ENCODE measurements around the gene SLC39A2.
"Not testable (repeated sequence)": the region's sequence is repeated elsewhere in the genome, so short reads cannot be mapped to it uniquely, and the experiment has no call there.

SLC39A2 gene

GRCh38 chr14:21023817-21024584 is 24.9 kb downstream of the SLC39A2 start:
- DNase-seq (ENCODE audit: extremely low spot score, insufficient read length, low read depth) (no peak), FAIRE-seq (no peak)

GRCh38 chr14:21024585-21025370 is 25.7 kb downstream of the SLC39A2 start, which contains the start of gene NDRG2:
Gene NDRG2 (minus strand): TSS chr14:21025061. CDS start chr14:21023315, 1,746 bp downstream.
- peak; percentile 30 for DNase-seq (ENCODE audit: extremely low spot score, insufficient read length, low read depth)
- no peak for FAIRE-seq

- DNase-seq (ENCODE audit: extremely low spot score, insufficient read length, low read depth) (no peak), FAIRE-seq (no peak)
These were observed 26.5 kb downstream of the SLC39A2 start for GRCh38 chr14:21025371-21026273.

GRCh38 chr14:21026274-21026987 is 27.3 kb downstream of the SLC39A2 start:
- no peak for FAIRE-seq
- DNase-seq (ENCODE audit: extremely low spot score, insufficient read length, low read depth) = no peak

GRCh38 chr14:21026988-21027315 is 27.9 kb downstream of the SLC39A2 start:
- no peak for FAIRE-seq
- no peak for DNase-seq (ENCODE audit: extremely low spot score, insufficient read length, low read depth)

GRCh38 chr14:21029917-21030316 is 30.8 kb downstream of the SLC39A2 start, which contains the start of gene TPPP2:
Gene TPPP2 (plus strand): TSS chr14:21030217. CDS start chr14:21030582, 365 bp downstream.
- FAIRE-seq = no peak
- DNase-seq (ENCODE audit: extremely low spot score, insufficient read length, low read depth) = no peak

GRCh38 chr14:21030531-21030930 is 31.4 kb downstream of the SLC39A2 start:
- FAIRE-seq = no peak
- no peak for DNase-seq (ENCODE audit: extremely low spot score, insufficient read length, low read depth)

GRCh38 chr14:21032326-21033132 is 33.4 kb downstream of the SLC39A2 start:
- DNase-seq (ENCODE audit: extremely low spot score, insufficient read length, low read depth) = no peak
- FAIRE-seq = no peak

- DNase-seq (ENCODE audit: extremely low spot score, insufficient read length, low read depth) = no peak
- no peak for FAIRE-seq
These were observed 34.1 kb downstream of the SLC39A2 start for GRCh38 chr14:21033133-21033698.

GRCh38 chr14:21034707-21035106 is 35.6 kb downstream of the SLC39A2 start, which contains the start of gene RNASE13:
Gene RNASE13 (minus strand): TSS chr14:21034807. CDS start chr14:21034288, 519 bp downstream.
- no peak for FAIRE-seq

GRCh38 chr14:21036751-21037150 is 37.7 kb downstream of the SLC39A2 start:
- DNase-seq (ENCODE audit: extremely low spot score, insufficient read length, low read depth) (no peak), FAIRE-seq (no peak)

More at GRCh38 chr14:21034707-21035106, 35.6 kb downstream of the SLC39A2 start, which contains the start of gene RNASE13:
- DNase-seq (ENCODE audit: extremely low spot score, insufficient read length, low read depth) = no peak

GRCh38 chr14:21037156-21037555 is 38.1 kb downstream of the SLC39A2 start:
- no peak for DNase-seq (ENCODE audit: extremely low spot score, insufficient read length, low read depth)
- FAIRE-seq = no peak

GRCh38 chr14:21038441-21039422 is 39.6 kb downstream of the SLC39A2 start:
- FAIRE-seq (no peak), DNase-seq (ENCODE audit: extremely low spot score, insufficient read length, low read depth) (no peak)

- DNase-seq (ENCODE audit: extremely low spot score, insufficient read length, low read depth) = no peak
These were observed 40.7 kb downstream of the SLC39A2 start for GRCh38 chr14:21039585-21040369.

GRCh38 chr14:21040370-21040925 is 41.4 kb downstream of the SLC39A2 start:
- DNase-seq (ENCODE audit: extremely low spot score, insufficient read length, low read depth) (no peak), FAIRE-seq (no peak)

More at GRCh38 chr14:21039585-21040369, 40.7 kb downstream of the SLC39A2 start:
- FAIRE-seq = no peak

GRCh38 chr14:21040941-21041340 is 41.8 kb downstream of the SLC39A2 start:
- not testable (repeated sequence) for FAIRE-seq; DNase-seq (ENCODE audit: extremely low spot score, insufficient read length, low read depth)

Measured in GM18507 (cell line).